Measurements from ENCODE around the gene CBLC. TPM values are rescaled to one million over a fixed set of nuclear protein-coding genes. Genes with fewer than 3 reads are reported as not detected.
A peak's percentile ranks its signal among the peaks of the same experiment; 100 is the strongest.

The CBLC gene
- total RNA-seq, 1 experiment from 2014 or later, result 25.4 TPM

DNA sequence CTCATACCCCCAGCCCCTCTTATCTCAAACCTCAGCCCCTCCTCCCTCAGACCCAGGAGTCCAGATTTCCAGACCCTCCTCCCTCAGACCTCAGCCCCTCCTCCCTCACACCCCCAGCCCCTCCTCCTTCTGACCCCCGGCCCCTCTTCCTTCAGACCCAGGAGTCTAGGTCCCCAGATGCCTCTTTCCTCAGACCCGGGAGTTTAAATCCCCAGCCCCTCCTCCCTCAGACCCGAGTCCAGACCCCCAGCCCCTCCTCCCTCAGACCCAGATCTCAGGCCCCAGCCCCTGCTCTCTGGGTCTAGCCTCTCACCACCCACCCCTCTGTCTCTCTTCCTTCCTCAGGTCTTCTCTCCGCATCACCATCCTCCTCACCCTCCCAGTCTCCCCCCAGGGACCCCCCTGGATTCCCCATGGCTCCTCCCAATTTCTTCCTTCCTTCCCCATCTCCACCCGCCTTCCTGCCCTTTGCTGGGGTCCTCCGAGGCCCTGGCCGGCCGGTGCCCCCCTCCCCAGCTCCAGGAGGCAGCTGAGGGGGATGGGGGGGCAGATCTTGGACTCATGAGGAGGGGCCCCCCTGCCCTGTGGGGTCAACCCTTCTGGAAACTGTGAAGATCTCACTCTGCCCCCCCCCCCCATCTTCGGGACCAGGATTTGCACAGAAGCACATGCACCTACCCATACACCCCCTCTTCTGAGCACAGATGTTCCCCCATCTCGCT, 18.4 kb upstream of the CBLC start:
- Histone ChIP-seq H3K4me1 (ENCODE audit: insufficient read depth, low read length) (peaks cover 11% of the 10 kb centered on the region), H3K27ac (ENCODE audit: low read length) (no peak overlapping the region), H2AFZ (ENCODE audit: low read length) (no peak overlapping the region), H3K9ac (ENCODE audit: low read length) (no peak overlapping the region), H3K79me2 (ENCODE audit: low read length) (peaks cover 7% of the 10 kb centered on the region), H3K4me3 (ENCODE audit: low read length) (no peak overlapping the region), H3F3A (ENCODE audit: low read length, unreplicated experiment) (no peaks in the 10 kb centered on the region), H3K36me3 (ENCODE audit: low read depth, low read length) (peaks cover 7% of the 10 kb centered on the region; the same call in 1 of the 2 replicates), H3K9me2 (replicated peaks; ENCODE audit: low read length) (no peaks in the 10 kb centered on the region), H3K9me3 (ENCODE audit: low read length) (no peaks in the 10 kb centered on the region), H4K20me1 (ENCODE audit: low read length) (no peaks in the 10 kb centered on the region), H3K27me3 (ENCODE audit: low read length) (no peaks in the 10 kb centered on the region), H3K4me2 (ENCODE audit: low read length) (no peak overlapping the region)
- BruUV-seq (replicated peaks), result TSS peak; percentile 58
- ChIA-PET POLR2A (ENCODE audit: unreplicated experiment) (no interaction called here), CTCF (no interaction called here)
- intact Hi-C loops (cut with micrococcal nuclease), result no loop called here
- ATAC-seq, result no peak
- DNase-seq, result no peak
- no peak for TF ChIP-seq EZH2phosphoT487 (IDR thresholded peaks at IDR 0.05; ENCODE audit: borderline replicate concordance, low read length)
- TF ChIP-seq, protein P1, sequence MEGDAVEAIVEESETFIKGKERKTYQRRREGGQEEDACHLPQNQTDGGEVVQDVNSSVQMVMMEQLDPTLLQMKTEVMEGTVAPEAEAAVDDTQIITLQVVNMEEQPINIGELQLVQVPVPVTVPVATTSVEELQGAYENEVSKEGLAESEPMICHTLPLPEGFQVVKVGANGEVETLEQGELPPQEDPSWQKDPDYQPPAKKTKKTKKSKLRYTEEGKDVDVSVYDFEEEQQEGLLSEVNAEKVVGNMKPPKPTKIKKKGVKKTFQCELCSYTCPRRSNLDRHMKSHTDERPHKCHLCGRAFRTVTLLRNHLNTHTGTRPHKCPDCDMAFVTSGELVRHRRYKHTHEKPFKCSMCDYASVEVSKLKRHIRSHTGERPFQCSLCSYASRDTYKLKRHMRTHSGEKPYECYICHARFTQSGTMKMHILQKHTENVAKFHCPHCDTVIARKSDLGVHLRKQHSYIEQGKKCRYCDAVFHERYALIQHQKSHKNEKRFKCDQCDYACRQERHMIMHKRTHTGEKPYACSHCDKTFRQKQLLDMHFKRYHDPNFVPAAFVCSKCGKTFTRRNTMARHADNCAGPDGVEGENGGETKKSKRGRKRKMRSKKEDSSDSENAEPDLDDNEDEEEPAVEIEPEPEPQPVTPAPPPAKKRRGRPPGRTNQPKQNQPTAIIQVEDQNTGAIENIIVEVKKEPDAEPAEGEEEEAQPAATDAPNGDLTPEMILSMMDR (conservative IDR thresholded peaks at IDR 0.05; ENCODE audit: low read depth, low read length), result no peak
- no peak for TF ChIP-seq EZH2 (IDR thresholded peaks at IDR 0.05; ENCODE audit: low read length, unreplicated experiment)

DNA sequence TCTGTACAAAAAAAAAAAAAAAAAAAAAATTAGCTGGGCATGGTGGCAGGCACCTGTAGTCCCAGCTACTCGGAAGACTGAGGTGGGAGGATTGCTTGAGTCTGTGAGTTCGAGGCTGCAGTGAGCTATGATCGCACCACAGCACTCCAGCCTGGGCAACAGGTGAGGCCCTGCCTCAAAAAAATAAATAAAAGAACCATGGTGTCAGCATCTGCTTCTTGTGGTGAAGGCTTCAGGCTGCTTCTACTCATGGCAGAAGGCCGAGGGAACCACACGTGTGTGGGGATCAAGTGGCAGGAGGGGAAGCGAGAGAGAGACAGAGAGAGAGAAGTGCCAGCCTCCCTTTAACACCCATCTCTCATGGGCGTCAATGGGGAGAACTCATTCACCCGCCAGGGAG, 15.7 kb upstream of the CBLC start:
- Histone ChIP-seq H3K27ac (ENCODE audit: low read length) (no peak overlapping the region), H3F3A (ENCODE audit: low read length, unreplicated experiment) (no peaks in the 10 kb centered on the region), H3K4me1 (ENCODE audit: insufficient read depth, low read length) (no peaks in the 10 kb centered on the region), H4K20me1 (ENCODE audit: low read length) (no peaks in the 10 kb centered on the region), H3K9me3 (ENCODE audit: low read length) (no peaks in the 10 kb centered on the region), H3K27me3 (ENCODE audit: low read length) (no peaks in the 10 kb centered on the region), H3K4me2 (ENCODE audit: low read length) (no peak overlapping the region), H3K4me3 (ENCODE audit: low read length) (no peak overlapping the region), H3K9ac (ENCODE audit: low read length) (no peak overlapping the region), H2AFZ (ENCODE audit: low read length) (no peak overlapping the region), H3K79me2 (ENCODE audit: low read length) (no peaks in the 10 kb centered on the region), H3K36me3 (ENCODE audit: low read depth, low read length) (no peaks in the 10 kb centered on the region; the same call in 1 of the 2 replicates), H3K9me2 (replicated peaks; ENCODE audit: low read length) (no peaks in the 10 kb centered on the region)
- no TSS peak for BruUV-seq (replicated peaks)
- DNase-seq (no peak), ATAC-seq (no peak)
- TF ChIP-seq, protein P1 (conservative IDR thresholded peaks at IDR 0.05; ENCODE audit: low read depth, low read length), result no peak
- no peak for TF ChIP-seq EZH2 (IDR thresholded peaks at IDR 0.05; ENCODE audit: low read length, unreplicated experiment)
- TF ChIP-seq EZH2phosphoT487 (IDR thresholded peaks at IDR 0.05; ENCODE audit: borderline replicate concordance, low read length), result no peak
- POLR2A ChIA-PET (ENCODE audit: unreplicated experiment), result interaction anchor here (0.6 kb wide), 1 partner anchor 28 kb away, joined by 7 read pairs; no protein-coding TSS in a partner anchor
- CTCF ChIA-PET, result no interaction called here
- intact Hi-C loops (cut with micrococcal nuclease), result no loop called here
